DMS153 (cell line): Measurements from ENCODE around the gene SLC2A4.
"Not testable (repeated sequence)": the region's sequence is repeated elsewhere in the genome, so short reads cannot be mapped to it uniquely, and the experiment has no call there.

Experiments
- DNase-seq: peaks from one replicate; lab custom pipeline; 2025; lab: John Stamatoyannopoulos, UW

SLC2A4 gene

DNA sequence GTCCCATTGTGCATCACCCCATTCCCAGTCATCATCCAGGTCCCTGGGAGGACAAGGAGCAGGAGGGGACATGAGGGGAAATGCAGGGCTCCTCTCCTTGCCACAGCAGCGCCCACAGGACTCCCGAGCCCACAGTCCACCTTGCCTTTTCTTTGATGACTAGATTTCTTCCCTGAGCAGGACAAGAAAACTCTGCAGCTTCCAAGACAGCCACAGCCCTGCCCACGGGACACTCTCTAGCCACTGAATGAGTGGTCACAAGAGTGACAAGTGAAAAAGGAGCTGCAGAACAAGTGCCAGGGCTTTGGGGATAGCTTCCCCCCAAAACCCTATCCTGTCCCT is 42.9 kb downstream of the SLC2A4 start:
- DNase-seq: no peak

DNA sequence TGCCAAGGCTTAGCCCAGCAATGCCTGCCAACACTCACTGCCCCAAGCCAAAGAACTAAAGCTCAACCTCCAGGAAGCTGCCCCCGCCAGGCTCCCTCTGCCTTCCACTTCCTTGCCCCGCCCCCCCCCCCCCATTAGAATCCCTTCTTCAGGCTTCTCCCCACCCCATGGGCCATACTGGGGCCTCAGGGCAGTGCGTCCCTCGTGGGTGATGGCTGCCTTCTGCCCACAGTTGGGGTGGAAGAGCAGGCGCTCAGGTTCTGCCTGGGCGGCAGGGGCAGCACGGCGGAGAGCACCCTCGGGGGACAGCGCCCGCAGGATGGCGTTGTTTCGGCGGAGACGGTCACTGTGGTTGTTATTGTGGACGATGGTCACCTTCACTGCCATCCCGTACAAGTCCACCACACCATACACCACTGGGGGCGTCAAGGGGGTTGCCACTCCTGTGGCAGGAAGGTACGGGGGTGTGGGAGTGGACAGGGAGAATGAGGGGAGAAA is 43.6 kb downstream of the SLC2A4 start:
- DNase-seq: no peak

DNA sequence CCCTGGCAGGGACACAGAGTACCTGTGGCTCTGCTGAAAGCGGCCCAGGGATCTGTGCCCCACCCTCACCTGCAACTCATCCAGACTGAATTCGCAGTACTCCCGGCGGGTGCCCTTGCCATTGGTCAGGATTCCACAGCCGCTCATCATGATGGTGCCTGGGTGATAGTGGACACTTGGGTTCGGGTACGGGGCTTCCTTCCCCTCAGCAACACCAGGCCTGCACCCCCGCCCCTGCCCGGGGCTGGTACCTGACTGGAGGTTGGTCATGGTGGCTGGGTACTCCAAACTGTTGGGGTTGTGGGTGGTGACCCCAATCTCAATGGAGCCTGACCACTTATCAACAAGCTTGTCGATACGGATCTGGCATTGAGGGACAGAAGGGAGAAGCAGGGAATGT is 44.7 kb downstream of the SLC2A4 start:
- DNase-seq: no peak

DNA sequence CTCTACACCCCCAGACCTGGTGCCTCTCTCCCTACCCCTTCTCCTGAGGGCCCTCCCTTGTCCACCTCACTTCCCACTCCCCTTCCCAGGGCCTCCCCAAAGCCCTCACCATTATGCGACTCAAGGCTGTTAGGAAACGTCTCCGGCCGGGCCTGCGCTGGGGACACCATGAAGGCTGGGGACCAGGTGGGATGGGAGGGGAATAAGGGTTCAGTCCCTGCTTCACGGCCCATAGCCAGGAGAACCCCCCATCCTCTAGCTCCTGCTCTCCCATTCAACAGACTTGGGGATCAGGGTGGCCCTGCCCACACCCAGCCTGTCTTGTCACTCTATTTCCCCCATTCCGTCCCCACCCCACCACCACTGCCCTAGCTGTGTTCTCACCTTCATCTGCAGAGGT is 45.5 kb downstream of the SLC2A4 start:
- DNase-seq: no peak

DNA sequence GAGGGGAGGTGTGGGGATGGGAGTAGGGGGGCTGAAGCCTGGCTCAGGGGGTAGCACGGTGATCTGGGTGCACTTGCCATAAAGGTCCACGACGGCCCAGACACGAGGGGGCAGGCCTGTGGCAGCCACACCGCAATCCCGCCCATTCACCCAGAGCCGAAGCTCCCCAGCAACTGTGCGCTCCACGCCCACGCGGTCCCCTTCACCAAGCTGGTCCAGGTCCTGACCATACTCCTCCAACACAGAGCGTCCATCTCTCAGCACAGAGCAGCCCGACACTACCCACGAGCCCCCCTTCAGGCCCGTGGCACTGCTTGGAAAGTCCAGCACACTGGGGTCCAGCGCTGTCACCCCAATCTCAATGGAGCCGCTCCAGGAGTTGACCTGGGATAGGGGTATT is 46.0 kb downstream of the SLC2A4 start:
- DNase-seq: no peak

DNA sequence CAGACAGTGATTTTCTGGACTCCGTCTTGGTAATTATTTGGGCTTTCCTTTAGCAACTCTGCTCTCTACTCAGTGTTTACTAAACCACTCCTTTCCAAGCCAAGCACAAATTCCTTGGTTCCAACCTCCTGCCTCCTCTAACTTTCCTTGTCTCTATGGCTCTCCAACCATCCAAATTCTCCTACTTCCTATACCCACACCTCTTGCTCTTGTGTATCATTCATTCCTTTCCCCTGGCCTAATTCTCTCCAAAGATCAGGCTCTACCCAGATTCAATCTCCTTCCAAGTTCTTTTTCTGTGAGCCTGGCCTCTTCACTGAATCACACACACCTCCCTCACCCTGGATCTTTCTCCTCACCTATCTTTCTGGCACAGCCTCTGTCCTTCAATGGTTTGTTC is 46.5 kb downstream of the SLC2A4 start:
- DNase-seq: no peak

DNA sequence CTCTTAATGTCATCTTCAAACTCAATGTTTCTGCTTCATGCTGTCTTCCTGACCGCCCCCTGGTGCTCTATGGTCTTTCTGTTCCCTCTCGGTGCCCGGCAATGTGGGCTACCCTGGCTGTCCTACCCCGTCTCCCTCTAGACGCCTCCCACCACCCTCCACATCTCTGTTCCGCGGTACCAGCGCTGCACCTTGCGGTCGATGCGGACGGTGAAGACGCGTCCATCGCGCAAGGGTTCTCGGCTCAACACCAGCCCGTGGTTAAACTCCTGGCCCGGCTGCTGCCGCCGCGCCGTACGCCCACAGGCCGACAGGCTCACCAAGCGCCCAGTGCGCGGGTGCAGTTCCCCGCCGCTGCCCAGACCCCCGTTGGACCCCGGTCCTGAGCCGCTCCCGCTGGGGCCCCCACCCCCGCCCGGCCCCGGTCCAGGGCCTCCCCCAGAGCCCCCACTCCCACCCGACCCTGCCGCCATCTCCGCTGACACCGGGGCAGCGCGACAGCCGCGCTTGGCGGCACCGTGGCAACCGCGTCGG is 47.4 kb downstream of the SLC2A4 start, which contains the start of gene NEURL4:
NEURL4 (minus strand) TSS at position 496 of the 534 bp plus-strand sequence; CDS start at position 473, 23 bp downstream.
- DNase-seq: no peak

DNA sequence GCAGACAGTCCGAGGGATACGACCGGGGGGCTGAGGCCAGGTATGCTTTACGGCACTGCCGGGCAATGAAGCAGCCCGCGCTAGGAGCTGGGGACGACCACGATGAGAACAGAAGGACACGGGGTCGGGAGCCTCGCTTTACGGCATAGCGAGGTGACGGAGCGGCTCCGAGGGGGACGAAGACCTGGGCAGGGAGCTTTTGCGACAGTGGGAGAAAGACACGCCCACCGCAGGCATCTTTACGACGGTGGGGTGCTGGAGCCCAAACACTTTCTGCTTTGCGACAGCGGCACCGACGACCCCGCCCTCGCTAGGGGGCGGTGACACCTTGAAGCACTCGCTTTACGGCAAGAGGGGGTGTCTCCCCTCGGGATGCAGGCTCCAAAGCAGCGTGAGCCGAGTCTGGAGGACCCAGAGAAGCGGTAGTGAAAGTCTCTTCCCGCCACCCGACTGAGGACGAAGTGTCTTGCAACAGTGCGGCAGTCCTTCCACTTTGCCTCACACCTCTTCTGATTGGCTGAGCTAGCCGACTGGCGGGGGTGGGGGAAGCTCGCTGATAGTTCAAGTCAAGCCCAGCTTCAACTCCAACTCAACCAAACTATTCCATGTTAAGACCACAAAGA is 48.0 kb downstream of the SLC2A4 start:
- DNase-seq: peak; percentile 86

DNA sequence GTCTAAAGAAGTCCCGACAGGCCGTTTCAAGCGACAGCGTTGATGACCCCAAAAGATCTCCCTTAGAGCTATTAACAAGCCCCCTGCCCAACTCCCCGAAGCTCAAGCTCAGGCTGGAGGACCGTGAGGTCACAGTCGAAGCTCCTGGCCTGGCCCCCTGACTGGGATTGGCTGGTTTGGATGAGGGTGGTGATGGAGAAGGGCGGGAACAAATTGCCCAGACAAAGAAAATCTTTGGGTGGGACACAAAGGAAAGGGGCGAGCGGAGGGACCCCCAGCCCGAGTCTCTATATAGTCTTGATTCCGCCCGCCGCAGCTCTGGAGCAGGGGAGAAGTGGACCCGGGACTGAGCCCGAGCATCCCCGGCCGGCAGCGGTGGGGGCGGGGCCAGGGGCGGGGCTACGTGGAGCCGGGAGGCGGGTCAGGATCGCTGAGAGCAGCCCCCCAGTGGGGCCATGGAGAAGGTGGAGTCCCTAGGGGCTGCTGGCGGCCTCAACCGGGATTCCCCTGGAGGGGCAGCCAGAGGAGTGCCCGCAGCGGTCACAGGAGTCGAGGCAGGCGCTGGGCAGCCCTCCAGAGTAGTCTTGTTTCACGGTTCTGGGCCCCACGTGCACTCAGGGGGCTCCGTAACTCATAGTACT is 48.6 kb downstream of the SLC2A4 start:
- DNase-seq: no peak

DNA sequence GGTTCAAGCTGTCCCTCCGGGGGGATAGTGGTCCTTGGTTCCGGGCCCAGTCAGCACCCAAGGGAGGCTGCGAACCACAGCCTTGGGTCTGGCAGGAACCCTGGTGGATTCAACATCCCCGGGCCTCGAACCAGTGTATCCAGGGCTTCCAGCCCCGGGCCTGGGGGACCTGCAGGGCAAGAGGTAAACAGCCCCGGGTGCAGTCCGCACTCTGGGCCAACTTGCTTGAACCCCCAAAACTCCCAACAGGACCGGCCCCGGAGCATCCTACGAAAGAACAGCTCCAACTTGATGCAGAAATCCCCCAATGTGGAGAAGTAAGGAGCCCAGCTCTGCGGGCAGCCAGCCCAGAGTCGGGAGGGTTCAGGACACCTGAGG is 49.1 kb downstream of the SLC2A4 start:
- no peak for DNase-seq

DNA sequence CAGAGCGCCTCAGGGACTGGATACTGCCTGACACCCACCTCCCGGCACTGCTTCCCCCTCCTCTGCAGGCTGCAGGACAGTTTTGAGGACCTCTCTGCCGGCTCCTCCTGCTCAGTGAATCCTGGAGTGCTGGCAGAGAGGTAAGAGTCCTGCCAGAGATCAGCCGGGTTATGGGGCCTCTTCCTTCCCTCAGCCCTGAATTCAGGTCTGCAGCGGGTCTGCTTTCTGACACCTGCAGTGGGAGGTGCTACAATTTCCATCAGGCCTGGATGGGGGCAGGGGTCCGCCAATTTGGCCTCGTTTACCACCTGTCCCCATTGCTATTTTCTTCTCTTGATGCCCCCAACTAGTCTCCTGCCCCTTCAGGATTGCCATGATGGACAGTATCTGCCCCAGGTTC is 50.6 kb downstream of the SLC2A4 start:
- DNase-seq: no peak

DNA sequence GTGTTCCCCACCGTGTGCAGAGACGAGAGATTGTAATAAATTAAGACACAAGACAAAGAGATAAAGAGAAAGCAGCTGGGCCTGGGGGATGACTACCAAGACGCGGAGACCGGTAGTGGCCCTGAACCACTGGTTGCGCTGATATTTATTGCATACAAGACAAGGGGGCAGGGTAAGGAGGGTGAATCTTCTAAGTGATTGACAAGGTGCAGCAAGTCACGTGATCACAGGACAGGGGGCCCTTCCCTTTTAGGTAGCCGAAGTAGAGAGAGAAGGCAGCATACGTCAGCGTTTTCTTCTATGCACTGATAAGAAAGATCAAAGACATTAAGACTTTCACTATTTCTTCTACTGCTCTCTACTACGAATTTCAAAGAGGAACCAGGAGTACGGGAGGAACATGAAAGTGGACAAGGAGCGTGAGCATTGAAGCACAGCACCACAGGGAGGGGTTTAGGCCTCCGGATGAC is 51.1 kb downstream of the SLC2A4 start:
- not testable (repeated sequence) for DNase-seq

DNA sequence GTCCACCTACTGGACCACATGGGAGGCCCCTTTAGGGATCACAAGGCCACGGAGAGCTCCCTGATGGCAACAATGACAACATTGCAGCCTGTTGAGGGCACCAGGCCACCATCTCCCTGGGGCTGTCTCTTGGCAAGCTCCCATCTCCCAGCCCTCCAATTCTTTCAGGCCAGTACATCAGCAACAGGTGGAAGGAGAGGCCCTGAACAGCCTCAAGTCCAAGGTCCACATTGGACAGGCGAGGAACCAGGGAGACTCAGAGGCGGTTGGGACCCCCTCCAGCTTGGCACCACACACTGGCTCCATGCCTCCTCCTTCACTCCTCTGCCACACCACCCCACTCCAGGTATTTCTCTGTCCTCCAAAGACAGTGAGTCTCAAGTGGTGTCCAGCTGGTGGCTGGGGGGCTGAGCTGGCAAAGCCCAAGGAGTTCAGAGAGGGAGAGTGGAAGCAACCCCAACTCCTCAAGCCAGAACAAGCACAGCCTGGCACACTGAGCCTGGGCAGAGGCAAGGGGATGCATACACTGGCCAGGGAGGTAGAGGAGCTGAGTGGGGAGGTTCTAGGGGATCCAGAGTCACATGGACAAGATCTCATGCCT is 53.5 kb downstream of the SLC2A4 start:
- DNase-seq: no peak

DNA sequence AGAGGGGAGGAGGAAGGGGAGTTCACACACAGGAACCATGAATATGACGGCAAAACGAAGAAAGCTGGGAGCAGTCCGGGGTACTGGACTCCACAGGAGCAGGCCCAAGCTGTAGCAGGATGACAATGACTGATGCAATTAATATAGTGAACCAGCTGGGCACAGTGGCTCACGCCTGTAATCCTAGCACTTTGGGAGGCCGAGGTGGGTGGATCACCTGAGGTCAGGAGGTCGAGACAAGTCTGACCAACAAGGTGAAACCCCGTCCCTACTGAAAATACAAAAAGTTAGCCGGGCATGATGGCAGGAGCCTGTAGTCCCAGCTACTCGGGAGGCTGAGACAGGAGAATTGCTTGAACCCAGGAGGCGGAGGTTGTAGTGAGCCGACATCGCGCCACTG is 54.2 kb downstream of the SLC2A4 start:
- not testable (repeated sequence) for DNase-seq

DNA sequence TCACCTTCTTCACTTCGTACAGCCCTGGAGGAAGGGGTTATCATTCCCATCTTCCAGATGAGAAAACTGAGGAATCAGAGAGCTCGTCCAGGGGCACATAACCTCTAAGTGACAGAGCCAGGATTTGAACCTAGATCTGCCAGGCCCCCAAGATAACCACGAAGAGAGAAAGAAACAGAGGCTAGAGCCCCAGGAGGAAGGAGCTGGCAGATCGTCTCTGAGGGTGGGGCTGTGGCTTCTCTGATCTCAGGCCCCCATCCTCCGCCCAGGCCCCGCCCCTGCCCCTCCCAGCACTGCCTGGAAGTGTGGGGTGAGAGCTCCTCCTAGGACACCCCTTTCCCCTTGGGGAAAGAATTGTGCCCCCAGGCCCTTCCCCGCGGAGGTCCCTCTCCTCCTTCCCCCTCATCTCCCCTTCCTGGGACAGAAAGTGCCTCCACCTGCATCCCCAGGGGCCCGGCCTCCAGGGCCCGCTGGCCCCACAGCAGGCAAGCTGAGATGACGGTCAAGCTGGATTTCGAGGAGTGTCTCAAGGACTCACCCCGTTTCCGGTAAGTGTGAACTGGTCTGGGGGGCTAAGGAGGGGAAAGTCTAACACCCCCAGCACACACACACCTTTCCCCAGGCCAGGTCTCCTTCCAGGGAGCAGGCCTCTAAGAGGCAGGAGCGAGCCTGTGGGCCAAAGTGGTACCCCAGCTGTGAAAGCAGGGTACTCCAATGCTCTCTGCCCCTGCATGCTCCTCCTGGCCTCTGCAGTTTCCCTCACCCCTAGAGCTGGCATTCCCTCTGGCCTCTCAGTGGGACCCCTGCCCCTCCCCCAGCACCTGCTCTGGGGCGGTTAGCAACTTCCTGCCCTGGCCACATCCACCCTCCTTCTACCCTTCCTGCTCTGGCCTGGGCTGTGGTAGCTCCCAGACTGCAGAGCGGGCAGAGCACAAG is 55.0 kb downstream of the SLC2A4 start, which contains the start of gene ACAP1:
ACAP1 (plus strand) TSS at position 290 of the 936 bp plus-strand sequence; CDS start at position 496, 206 bp downstream.
- DNase-seq: no peak

DNA sequence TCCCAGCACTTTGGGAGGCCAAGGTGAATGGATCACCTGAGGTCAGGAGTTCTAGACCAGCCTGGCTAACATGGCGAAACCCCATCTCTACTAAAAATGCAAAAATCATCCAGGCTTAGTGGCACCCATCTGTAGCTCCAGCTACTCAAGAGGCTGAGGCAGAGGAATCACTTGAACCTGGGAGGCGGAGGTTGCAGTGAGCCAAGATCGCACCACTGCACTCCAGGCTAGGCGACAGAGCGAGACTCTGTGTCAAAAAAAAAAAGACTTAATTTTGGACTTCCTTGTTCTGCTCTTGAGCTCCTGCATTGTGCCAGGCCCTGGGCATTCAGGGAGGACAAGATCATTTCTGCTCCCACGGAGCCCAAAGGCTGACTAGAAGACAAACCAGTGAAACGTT is 56.1 kb downstream of the SLC2A4 start:
- DNase-seq: not testable (repeated sequence)
